ENCODE data around the gene LPIN3. TPM values are rescaled to one million over a fixed set of nuclear protein-coding genes. Genes with fewer than 3 reads are reported as not detected.

Gene LPIN3
- total RNA-seq, 1 donor from 2014 or later: 15.3 TPM

- peak; percentile 77 for DNase-seq
These were observed 52.5 kb downstream of the LPIN3 start for GRCh38 chr20:41392871-41393704.

- DNase-seq: no peak
These were observed 53.1 kb downstream of the LPIN3 start for GRCh38 chr20:41393705-41394066.

- DNase-seq: no peak
These were observed 53.5 kb downstream of the LPIN3 start for GRCh38 chr20:41394081-41394480.

- DNase-seq: no peak
These were observed 54.5 kb downstream of the LPIN3 start for GRCh38 chr20:41394931-41395666.

GRCh38 chr20:41395667-41396664 lies 55.3 kb downstream of the LPIN3 start:
- DNase-seq: no peak

GRCh38 chr20:41398408-41398807 lies 57.8 kb downstream of the LPIN3 start:
- peak; percentile 26 for DNase-seq

GRCh38 chr20:41403604-41404003 lies 63.0 kb downstream of the LPIN3 start:
- no peak for DNase-seq

GRCh38 chr20:41405436-41405835 lies 64.8 kb downstream of the LPIN3 start:
- DNase-seq: no peak

- no peak for DNase-seq
These were observed 65.7 kb downstream of the LPIN3 start for GRCh38 chr20:41406353-41406752.

- no peak for DNase-seq
These were observed 66.3 kb downstream of the LPIN3 start for GRCh38 chr20:41406896-41407444.

- no peak for DNase-seq
These were observed 67.0 kb downstream of the LPIN3 start for GRCh38 chr20:41407607-41408006.

GRCh38 chr20:41408156-41408794 lies 67.7 kb downstream of the LPIN3 start:
- DNase-seq: no peak

GRCh38 chr20:41408986-41409385 lies 68.4 kb downstream of the LPIN3 start:
- no peak for DNase-seq

Other genes starting within 250 kb of the LPIN3 start
- gene PLCG1, start 203.3 kb upstream of the LPIN3 start, total RNA-seq: 126 TPM
- 11.6 TPM for gene ZHX3, start 23.1 kb upstream of the LPIN3 start, total RNA-seq
- gene EMILIN3, start 26.0 kb downstream of the LPIN3 start, total RNA-seq: 18.4 TPM